Type B pancreatic cell (in vitro differentiated cells): ENCODE data around the gene NR2E3. TPM values are rescaled to one million over a fixed set of nuclear protein-coding genes. Genes with fewer than 3 reads are reported as not detected.

Experiments used
- DNase-seq: peaks from one replicate; pipeline ENCODE4 v3.0.0; 2021; ENCODE audit warnings: mixed read lengths; ENCODE audit not compliant: unreplicated experiment; ENCODE audit errors: extremely low spot score
- H3K27ac Mint-ChIP-seq: 2 replicates; pipeline ENCODE4 v1.8.0; 2021; ENCODE audit warnings: mild to moderate bottlenecking, mixed read lengths
- H3K27me3 Mint-ChIP-seq: 2 replicates; pipeline ENCODE4 v1.8.0; 2021; ENCODE audit warnings: mixed read lengths
- H3K36me3 Mint-ChIP-seq: 2 replicates; pipeline ENCODE4 v1.8.0; 2021; ENCODE audit warnings: mixed read lengths
- H3K4me1 Mint-ChIP-seq: one replicate; pipeline ENCODE4 v1.8.0; 2021; ENCODE audit warnings: mixed read lengths; ENCODE audit not compliant: unreplicated experiment
- H3K4me3 Mint-ChIP-seq: 2 replicates; pipeline ENCODE4 v1.8.0; 2021; ENCODE audit warnings: mild to moderate bottlenecking, mixed read lengths
- H3K9me3 Mint-ChIP-seq: 2 replicates; pipeline ENCODE4 v1.8.0; 2021; ENCODE audit warnings: mixed read lengths
- total RNA-seq: library from RNA; stranded (reverse); gene quantifications from 2 replicates; pipeline ENCODE4 v1.2.1, GENCODE V29; 2021; ENCODE audit warnings: low replicate concordance
- TF ChIP-seq, protein P1 (sequence below): fragments of 200-600 bp; sonication (generic); conservative IDR thresholded peaks from 2 replicates; pipeline ENCODE4 v1.5.0; 2021; ENCODE audit warnings: antibody characterized with exemption, mild to moderate bottlenecking

The NR2E3 gene
- total RNA-seq, 1 donor from 2014 or later = 0.94 TPM

DNA sequence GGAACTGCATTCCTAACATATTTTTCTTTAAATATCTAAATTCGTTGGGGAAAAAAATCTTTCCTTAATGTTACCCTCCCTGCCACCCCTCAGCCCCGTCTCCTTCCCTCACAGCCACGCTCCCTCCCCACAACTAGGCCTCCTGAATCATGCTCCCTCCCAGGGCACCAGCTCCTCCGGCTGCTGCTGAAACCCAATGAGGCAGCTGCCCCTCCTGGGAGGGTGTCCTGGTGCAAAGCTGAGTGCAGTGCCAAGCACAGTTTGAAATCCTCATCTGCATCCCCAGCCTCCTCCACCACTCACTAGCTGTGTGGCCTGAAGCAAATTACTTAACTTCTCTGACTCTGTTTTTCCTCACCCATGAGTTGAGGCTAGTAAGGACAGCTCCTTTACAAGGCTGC, 2.7 kb upstream of the NR2E3 start:
- DNase-seq = no peak
- peaks cover 34% of the 10 kb centered on the region for H3K4me1 Mint-ChIP-seq

GRCh38 chr15:71808311-71809020, 1.9 kb upstream of the NR2E3 start:
- H3K27ac Mint-ChIP-seq = peak overlapping the region; percentile 61
- H3K36me3 Mint-ChIP-seq = no peaks in the 10 kb centered on the region
- peaks cover 34% of the 10 kb centered on the region for H3K4me1 Mint-ChIP-seq
- no peaks in the 10 kb centered on the region for H3K9me3 Mint-ChIP-seq
- DNase-seq = no peak
- H3K27me3 Mint-ChIP-seq = no peaks in the 10 kb centered on the region
- no peak overlapping the region for H3K4me3 Mint-ChIP-seq
- TF ChIP-seq, protein P1, sequence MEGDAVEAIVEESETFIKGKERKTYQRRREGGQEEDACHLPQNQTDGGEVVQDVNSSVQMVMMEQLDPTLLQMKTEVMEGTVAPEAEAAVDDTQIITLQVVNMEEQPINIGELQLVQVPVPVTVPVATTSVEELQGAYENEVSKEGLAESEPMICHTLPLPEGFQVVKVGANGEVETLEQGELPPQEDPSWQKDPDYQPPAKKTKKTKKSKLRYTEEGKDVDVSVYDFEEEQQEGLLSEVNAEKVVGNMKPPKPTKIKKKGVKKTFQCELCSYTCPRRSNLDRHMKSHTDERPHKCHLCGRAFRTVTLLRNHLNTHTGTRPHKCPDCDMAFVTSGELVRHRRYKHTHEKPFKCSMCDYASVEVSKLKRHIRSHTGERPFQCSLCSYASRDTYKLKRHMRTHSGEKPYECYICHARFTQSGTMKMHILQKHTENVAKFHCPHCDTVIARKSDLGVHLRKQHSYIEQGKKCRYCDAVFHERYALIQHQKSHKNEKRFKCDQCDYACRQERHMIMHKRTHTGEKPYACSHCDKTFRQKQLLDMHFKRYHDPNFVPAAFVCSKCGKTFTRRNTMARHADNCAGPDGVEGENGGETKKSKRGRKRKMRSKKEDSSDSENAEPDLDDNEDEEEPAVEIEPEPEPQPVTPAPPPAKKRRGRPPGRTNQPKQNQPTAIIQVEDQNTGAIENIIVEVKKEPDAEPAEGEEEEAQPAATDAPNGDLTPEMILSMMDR = no peak

More for the DNA sequence above, 2.7 kb upstream of the NR2E3 start:
- TF ChIP-seq, protein P1 = no peak
- Mint-ChIP-seq H3K27me3 (no peaks in the 10 kb centered on the region), H3K36me3 (no peaks in the 10 kb centered on the region), H3K4me3 (peak overlapping the region; percentile 14), H3K27ac (peak overlapping the region; percentile 61), H3K9me3 (no peaks in the 10 kb centered on the region)

DNA sequence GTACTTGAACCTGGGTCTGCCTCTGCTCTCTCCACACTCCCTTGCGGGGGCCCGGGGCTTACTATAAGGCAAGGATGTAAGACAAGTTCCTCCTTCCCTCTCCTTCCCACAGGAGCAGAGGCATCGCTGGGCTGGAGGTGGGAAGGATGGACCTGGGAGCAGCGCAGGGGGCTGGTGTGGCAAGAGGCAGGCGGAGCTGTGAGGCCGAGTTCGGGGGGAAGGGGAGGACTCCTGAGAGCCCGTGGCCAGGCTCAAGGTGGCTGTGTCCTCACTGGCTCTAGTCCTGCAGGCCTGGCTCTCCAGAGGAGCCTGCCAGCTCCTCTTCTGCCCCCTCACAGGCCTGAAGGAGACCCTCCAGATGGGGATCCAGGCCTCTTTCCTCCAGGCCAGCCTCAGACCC, 1.0 kb upstream of the NR2E3 start:
- Mint-ChIP-seq H3K27ac (no peak overlapping the region), H3K4me3 (no peak overlapping the region), H3K4me1 (peaks cover 34% of the 10 kb centered on the region), H3K9me3 (no peaks in the 10 kb centered on the region), H3K27me3 (no peaks in the 10 kb centered on the region), H3K36me3 (no peaks in the 10 kb centered on the region)
- TF ChIP-seq, protein P1 = no peak
- no peak for DNase-seq

DNA sequence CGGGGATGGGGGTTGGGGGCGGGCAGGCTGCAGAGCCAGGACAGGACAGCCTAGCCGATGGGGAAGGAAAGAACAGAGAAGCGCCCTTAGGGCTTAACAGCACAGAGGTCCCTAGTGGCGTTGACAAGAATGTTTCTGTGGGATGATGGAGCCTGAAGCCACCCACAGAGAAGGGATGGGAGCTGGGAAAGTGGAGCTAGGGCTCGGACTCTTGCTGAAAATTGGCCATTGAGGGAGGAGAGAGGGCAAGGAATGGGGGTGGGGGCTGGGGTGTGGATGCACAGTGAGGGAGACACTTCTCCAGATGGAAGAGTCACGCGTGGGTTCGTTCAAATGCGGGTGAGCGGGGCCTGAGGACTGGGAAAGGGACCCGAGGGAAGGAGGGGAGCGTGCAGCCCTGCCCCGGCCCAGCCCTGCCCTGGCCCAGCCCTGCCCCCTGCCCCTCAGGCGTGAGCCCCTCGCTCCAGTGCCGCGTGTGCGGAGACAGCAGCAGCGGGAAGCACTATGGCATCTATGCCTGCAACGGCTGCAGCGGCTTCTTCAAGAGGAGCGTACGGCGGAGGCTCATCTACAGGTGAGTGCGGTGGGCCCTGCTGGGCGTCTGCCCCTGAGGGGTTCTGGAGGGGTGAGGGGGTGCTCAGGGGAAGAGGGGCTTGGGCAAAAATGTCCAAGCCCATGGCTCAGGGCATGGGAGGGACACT, 832 bp downstream of the NR2E3 start:
- no peak for DNase-seq
- Mint-ChIP-seq H3K4me1 (peaks cover 23% of the 10 kb centered on the region), H3K27ac (no peak overlapping the region), H3K9me3 (no peaks in the 10 kb centered on the region), H3K36me3 (no peaks in the 10 kb centered on the region), H3K27me3 (no peaks in the 10 kb centered on the region), H3K4me3 (no peak overlapping the region)
- TF ChIP-seq, protein P1 = no peak

- TF ChIP-seq, protein P1 = no peak
- no peak overlapping the region for H3K4me3 Mint-ChIP-seq
- no peak overlapping the region for H3K27ac Mint-ChIP-seq
- peaks cover 15% of the 10 kb centered on the region for H3K4me1 Mint-ChIP-seq
- no peak for DNase-seq
- no peaks in the 10 kb centered on the region for H3K27me3 Mint-ChIP-seq
- no peaks in the 10 kb centered on the region for H3K9me3 Mint-ChIP-seq
- no peaks in the 10 kb centered on the region for H3K36me3 Mint-ChIP-seq
These were observed 1.7 kb downstream of the NR2E3 start for GRCh38 chr15:71811752-71812735.
